HPDE6-E6E7 (cell line): ENCODE measurements around the gene THBS4.
A peak's percentile ranks its signal among the peaks of the same experiment; 100 is the strongest.
"Not testable (repeated sequence)": the region's sequence is repeated elsewhere in the genome, so short reads cannot be mapped to it uniquely, and the experiment has no call there.

Experiments
- DNase-seq: peaks from one replicate; pipeline ENCODE4 v3.0.0; 2011; ENCODE audit warnings: missing footprints; ENCODE audit errors: extremely low spot score

THBS4 gene

DNA sequence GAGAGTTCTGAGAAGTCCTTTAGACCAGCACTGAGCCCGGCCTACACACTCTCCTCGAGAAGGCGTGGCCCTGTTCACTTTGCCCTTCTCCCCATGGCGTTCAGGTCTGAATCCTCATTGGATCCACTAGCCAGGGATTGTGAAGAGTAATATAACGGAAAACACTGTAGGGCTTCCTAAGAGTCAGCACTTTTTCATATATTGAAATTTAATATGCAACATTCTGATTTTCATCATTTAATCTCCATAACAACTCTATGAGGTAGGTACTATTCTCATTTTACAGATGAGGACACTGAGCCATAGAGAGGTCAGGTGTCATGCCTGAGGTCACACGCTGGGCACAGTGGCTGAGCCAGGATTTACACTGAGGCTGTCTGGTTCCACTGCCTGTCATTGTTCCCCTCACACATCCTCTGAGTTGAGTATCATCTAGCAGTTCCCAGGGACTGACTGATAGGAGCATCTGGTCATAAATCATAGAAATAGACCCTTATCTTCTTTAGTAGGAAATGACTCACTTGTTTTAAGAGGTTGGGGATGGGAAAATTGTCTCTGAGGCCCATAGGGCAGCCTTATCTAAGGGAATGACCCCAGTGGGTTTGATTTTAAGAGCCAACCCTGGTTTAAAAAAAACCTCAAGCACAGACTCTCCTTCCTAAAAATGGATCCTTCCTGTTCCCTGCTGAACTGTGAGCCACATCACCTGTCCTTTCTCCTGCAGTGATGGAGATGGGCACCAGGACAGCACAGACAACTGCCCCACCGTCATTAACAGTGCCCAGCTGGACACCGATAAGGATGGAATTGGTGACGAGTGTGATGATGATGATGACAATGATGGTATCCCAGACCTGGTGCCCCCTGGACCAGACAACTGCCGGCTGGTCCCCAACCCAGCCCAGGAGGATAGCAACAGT lies 41.2 kb downstream of the THBS4 start:
- no peak for DNase-seq

DNA sequence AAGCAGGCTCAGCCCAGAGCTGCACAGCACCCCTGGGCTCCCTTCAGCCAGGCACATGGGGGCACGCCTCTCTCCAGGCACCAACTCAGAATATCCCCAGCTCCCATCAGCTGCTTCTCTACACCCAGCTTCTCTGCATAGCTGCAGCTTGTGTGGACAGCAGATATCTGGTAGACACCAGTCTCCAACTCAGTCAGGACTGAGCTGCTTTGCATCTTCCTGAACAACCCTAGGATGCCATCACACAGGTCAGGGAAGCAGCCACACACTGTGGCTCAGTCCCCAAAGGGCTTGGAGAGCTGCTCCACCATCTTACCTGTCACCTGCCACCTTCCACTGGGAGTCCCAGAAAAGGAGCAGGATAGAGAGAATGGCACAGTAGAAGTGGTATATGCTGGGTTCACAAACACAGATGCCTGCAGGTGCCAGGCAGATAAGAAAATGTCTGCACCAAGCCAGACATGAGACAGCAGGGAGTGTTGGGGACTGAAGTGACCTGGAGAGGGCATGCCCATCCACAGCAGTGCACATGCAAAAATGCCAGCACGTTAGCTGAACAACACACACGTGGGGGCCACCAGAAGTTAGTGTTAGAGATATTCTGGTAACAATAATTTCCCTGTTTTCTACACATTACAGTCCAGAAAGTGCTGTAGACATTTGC lies 42.0 kb downstream of the THBS4 start:
- no peak for DNase-seq

DNA sequence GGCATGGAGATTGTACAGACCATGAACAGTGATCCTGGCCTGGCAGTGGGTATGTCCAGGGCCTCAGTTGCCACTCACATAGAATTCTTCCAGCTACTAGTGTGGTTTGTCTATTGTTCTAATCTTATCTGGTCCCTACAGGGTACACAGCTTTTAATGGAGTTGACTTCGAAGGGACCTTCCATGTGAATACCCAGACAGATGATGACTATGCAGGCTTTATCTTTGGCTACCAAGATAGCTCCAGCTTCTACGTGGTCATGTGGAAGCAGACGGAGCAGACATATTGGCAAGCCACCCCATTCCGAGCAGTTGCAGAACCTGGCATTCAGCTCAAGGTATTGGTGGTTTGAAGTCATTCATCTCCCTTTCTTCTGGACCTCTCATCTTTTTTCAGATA lies 43.8 kb downstream of the THBS4 start:
- DNase-seq, result no peak

DNA sequence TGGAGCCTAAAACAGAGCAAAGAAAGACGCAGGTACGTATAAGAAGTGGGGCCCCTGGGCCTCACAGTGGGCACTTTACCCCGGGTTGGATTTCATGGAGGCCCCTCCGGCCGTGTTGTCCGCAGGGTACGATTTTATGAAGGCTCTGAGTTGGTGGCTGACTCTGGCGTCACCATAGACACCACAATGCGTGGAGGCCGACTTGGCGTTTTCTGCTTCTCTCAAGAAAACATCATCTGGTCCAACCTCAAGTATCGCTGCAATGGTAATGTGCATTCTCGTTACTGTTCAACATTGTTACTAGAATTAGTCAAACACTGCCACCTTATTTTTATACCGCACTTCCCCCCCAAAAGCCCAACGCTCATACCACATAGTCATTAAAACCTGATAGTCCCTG lies 47.1 kb downstream of the THBS4 start:
- no peak for DNase-seq

DNA sequence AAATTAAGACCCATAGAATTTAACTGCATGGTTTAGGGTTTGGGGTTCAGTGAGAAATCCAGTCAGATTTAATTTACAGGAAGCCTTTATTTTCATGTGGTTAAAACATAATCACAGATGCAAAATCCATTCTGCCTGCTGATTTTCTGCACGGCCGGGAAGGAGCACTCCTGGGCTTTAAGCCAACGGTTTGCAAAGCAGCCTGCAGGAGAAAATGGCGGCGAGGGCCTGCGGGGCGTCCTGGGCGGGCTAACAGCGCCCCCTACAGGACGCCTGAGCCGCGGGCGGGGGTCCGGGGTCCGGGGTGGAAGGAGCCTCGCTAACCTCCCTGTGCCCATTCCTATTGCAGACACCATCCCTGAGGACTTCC lies 47.6 kb downstream of the THBS4 start:
- no peak for DNase-seq

DNA sequence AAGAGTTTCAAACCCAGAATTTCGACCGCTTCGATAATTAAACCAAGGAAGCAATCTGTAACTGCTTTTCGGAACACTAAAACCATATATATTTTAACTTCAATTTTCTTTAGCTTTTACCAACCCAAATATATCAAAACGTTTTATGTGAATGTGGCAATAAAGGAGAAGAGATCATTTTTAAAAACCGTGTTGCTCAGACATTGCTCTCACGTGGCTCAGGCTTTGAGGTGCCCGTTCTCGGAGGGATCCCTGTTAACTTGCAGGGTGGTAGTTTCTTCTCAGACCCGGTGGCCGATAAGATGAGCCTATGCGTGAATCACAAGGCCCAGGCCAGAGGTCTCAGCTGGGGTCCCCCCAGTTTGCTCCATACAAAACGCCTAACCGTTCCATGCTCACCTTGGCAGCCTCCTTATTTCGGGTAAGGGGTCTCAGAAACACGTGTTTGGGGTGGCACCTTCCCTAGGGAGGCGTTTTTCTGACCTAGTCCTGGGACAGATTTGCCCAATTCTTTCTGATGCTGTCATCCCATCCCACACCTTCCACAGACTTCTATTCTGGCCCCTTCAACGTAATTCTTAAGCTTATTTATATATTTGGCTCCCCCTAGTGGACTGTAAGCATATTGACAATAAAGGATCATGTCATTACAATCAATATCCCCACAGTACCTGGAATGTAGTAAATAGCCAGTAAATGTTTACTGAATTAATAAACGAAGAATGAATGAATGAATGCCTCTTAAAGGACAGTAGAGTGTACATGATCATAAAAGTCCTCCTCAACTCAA lies 48.1 kb downstream of the THBS4 start:
- DNase-seq, result peak; percentile 33

DNA sequence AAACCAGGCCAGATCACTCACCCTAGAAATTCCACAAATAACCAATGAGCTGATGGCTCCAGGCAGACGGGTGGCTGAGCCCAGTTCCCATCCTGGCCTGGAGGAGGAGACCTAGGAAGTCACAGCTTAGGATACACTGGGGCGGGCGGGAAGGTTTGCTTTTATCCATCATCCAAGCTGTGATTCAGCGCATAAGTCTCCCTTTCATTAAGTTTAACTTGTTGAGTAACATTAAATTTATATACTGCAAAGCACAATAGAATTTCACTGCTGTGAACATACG lies 55.7 kb downstream of the THBS4 start:
- no peak for DNase-seq

DNA sequence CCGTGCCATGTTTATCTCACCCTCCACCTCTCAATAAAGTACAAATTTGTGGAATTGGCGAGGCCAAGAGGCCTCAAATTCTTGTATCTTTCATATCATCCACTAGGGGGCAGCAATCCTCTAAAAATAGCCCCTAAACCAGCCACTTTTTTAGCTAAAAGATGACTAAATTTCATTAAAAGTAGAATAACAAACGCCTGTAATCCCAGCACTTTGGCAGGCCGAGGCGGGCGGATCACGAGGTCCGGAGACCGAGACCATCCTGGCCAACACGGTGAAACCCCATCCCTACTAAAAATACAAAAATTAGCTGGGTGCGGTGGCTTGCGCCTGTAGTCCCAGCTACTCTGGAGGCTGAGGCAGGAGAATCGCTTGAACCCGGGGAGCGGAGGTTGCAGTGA lies 56.6 kb downstream of the THBS4 start:
- DNase-seq, result peak; percentile 37

DNA sequence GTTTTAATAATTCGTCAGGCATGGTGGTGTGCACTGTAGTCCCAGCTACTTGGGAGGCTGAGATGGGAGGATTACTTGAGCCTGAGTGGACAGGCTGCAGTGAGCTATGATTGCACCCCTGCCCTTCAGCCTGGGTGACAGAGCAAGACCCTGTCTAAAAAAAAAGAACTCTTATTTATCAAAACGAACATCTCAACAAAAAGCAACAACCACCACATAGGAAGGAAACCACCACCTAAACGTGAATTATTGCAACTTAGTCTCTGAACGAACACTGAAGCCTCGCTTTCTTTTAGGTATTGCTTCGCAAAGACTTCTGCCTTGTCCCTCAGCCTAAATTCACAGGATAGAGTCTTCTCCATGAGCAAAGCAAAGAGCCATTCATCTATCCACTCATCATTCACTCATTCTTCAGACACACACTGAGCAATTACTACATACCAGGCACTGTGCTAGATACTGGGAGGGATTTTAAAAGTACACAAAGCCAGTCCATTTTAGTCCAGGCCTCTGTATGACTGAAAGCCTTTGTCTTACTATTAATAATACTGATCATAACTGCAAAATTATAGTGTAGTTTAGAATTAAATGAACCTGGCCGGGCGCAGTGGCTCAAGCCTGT lies 57.4 kb downstream of the THBS4 start:
- DNase-seq, result no peak

DNA sequence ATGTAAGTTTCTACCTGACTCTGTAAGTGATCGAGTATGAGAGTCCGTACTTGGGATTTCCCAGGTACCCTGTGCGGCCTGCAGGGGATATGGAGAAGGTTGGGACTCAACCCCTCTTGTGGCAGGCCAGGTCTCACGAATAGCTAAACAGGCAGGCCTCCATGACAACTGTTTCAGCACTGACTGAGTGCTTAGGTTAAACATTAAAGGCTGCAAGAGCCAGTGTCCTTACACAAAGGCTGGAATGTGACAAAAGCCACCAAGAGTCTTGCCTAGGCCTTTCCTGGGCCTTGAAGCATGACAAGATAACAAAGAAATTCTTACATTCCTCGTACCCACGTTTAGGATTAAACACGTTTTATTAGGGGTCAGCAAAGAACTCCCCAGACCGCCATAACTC lies 58.6 kb downstream of the THBS4 start:
- no peak for DNase-seq

DNA sequence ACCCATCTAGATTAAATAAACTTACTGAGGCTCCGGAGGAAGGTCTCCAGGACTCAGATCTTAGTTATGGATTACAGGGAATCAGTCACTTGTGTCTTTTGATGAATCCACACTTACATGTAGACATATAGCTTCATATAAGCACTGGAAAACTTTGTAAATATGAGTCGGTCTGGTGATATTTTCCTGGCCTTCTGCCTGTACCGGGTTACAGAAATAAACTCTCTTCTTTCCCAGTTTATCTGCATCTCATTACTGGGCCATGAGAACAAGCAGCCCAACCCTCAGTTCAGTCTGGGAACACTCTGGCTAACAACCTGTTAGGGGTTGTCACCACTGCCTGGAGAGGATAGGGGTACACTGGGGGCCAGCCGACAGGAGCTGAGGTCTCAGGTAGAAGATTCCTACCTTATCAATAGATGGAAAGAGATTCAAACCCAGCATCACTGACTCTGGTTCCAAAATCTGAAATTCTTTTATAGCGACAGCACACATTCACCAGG lies 59.1 kb downstream of the THBS4 start:
- DNase-seq, result no peak

DNA sequence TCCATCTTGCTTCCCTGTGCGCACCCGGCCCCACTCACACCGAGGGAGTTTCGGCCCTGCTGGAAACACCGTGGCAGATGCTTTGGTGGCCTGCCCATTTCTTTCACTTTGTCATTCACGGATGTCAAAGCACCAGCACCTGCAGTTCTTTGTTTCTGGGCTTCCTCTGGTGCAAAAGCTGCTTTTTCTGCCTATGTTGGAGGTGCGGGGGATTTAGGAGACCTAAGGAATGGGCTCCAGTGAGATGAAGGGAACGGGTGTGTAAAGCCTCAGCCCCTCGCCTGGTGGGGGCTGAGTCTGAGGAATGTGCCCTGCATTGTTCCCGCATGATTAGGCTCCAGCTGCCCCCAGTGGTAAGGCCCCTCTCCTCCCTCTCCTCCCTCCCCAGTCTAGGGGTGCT lies 62.3 kb downstream of the THBS4 start:
- DNase-seq, result no peak

DNA sequence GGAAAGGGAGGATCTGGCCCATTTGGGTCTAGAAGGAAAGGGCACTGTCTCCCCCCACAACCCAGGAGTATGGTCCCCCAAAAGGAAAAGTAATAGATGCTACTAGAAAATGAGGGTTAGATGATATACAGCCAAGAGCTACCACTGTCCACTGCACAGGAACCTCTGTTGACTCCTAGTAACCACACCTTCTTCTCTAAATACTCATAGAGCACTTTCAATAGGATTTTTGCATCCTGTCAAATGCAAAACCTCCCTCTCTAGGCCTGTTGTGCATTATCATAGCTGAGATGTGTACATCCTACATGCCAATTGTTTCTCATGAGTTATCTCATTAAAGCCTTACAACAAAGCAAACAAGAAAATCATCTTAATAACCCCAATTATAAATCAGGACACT lies 66.8 kb downstream of the THBS4 start:
- no peak for DNase-seq

DNA sequence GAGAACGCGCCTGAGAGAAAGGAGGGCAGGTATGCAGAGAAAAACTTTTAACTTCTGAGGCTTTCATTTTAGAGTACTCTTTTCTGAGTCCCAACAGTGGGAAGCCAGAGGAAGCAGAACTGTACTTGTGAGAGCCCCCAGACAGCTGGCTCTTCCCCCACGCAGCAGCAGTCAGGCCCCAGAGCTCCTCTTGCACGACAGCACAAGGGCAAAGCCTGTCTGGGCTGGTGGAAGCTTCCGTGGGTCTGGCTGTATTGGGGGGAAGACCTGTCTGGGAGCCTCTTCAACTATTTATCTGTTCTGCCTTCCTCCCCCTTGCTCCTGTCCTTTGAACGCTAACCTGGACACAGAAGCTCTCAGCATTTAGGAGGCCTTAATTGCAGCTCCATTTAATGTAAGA lies 68.2 kb downstream of the THBS4 start:
- no peak for DNase-seq

DNA sequence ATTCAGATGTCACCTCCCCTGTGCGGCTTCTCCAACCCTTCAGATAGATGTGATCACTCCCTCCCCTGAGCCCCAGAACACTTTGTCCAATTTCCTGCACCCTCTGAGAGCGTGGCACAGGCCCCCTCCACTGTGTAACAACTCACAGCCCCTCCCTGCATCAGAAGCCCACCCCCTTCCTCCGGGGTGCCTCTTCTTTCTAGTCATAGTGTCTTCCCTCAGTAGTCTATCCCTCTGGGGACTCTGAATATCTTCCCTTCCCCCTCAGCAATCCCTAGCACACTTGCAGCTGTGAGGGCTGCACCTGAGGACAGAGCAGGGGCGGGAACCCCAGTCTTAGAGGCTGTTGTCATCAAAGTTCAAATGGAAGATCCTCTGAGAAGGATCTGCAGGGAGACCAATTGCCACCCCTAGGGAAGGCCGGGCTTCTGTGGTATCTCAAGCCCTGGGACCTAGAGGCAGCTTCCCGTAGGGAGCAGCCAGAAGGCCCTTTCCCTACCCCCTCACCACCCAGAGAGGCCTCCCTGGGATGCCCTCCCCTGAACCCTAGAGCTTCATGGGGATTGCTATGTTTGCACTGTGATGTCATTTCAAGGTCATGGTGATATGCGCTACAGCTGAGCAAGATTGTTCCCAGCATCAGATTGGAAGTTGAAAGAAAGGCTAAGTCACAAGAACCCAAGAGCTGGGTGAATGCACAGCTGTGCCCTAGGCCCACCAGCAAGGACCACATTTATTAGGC lies 70.7 kb downstream of the THBS4 start:
- no peak for DNase-seq

DNA sequence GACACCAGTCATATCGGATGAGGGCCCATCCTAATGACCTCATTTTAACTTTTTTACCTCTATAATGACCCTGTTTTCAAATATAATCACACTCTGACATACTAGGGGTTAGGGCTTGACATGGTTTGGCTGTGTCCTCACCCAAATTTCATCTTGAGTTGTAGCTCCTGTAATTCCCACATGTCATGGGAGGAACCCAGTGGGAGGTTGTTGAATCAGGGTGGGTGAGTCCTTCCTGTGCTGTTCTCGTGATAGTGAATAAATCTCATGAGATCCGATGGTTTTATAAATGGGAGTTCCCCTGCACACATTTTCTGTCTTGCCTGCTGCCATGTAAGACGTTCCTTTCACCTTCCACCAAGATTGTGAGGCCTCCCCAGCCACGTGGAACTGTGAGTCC lies 71.8 kb downstream of the THBS4 start:
- no peak for DNase-seq

DNA sequence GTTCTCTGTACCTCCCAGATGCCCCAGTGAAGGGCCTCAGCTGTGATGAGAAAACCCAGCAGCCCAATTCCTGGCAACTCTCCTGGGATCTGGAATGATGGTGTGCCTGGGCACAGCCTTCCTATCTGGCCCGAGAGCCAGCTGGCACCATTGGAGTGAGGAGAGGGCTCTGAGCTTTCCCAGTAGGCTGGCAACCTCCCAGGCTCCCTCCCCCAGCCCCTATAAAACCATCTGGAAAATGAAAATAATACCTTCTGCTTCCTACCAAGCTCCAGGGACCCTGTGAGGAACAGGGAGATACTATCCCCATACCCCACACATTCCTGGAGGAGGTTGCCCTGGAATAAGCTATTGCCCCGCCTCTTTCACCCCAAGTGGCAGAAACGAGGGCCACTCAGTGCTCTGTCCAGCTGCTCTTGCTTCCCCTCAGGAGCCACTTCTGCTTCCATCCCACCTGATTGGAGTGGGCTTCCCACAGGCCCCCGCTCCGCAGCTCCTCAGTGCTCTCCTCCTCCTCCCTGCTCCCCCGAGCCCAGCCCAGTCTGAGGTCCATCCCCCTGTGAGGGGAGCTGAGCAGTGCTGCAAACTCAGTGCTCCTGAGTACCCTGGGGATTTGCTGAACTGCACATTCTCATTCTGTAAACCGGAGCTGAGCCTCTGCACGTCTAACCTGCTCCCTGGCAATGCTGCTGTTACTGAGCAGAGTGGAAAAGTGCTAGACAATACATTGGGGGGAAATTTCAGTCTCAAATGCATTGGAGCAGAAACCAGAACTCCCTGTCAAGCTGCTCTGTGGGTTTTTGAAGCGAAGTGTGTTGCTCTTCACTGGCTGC lies 74.7 kb downstream of the THBS4 start:
- DNase-seq, result no peak

DNA sequence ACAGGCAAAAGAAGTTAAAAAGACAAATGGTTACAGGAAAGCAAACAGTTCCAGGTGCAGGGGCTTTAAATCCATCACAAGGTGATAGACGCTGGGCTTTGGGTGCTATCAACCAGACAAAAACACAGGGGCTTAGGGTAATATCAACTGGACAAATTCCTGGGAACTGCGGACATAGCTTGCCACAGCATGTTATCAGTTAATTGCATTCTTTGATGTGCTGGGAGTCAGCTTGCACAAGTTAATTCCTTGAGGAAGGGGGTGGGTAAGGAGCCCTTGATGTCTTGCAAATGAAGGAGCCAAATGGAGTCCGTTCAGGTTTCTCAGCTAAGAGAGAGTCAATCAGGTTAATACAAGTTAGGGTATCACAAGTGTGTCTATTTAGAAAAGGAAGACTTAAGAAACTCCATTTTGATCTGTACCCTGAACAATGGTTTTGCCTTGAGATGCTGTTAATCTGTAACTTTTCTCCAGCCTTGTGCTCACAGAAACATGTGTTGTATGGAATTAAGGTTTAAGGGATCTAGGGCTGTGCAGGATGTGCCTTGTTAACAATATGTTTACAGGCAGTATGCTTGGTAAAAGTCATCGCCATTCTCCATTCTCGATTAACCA lies 76.3 kb downstream of the THBS4 start:
- DNase-seq, result not testable (repeated sequence)

DNA sequence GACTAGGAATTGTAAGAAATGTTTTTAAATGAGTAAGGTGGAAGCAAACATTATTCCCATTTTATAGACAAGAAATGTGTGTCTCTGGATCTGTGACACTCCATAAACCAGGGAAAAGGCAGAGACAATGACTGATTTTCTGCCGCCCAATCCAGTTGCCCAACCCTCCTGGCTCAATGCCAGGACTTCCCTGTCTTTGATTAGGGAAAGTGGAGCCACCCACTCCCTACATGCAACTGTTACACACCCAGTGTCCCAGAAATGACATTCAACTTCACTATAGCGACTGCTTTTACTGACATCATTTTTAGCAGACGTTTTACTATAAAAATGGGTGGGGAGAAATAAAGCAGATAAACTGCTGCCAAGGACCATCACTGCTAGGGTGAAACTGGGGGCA lies 79.7 kb downstream of the THBS4 start:
- no peak for DNase-seq

DNA sequence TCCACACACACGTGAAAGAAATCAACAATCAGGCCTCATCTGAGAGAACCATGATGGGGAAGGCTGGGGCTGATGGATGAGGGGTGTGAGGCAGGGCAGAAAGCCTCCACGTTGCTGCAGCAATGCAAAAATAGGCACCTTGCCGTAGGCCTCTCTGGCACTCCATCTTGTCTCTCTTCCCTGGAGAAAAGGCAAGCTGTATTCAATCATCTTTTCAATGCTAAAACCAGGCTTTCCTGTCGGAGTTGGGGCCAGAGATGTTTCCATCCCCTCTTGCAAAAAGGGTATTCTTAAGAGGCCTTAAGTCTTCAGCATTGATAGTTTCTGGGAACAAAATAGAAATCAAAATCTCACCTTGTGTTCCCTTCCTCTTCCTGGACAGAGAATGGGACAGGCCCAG lies 80.9 kb downstream of the THBS4 start:
- DNase-seq, result no peak
